MM.1S (cell line): ENCODE results near the gene SMIM17.

ENCODE experiments used
- DNase-seq: peaks from one replicate; pipeline ENCODE4 v3.0.0-alpha.2; 2015
- H2AFZ ChIP-seq: fragments of 300-600 bp; sonication (generic); 2 replicates; pipeline ENCODE4 v1.6.0; 2016; ENCODE audit warnings: antibody characterized with exemption, low read length
- H3F3A ChIP-seq: fragments of 300-600 bp; sonication (generic); 2 replicates; pipeline ENCODE4 v1.6.1; 2016; ENCODE audit warnings: mild to moderate bottlenecking, antibody characterized with exemption, low read length, moderate library complexity, mixed read lengths; ENCODE audit not compliant: insufficient read depth
- H3K27ac ChIP-seq: fragments of 300-600 bp; sonication (generic); 2 replicates; pipeline ENCODE4 v1.5.1; 2016; ENCODE audit warnings: mild to moderate bottlenecking, low read length
- H3K27me3 ChIP-seq: fragments of 300-600 bp; sonication (generic); replicated peaks from 2 replicates; pipeline ENCODE4 v1.6.0; 2016; ENCODE audit warnings: low read length; ENCODE audit not compliant: insufficient read depth
- H3K36me3 ChIP-seq: fragments of 300-600 bp; sonication (generic); replicated peaks from 2 replicates; pipeline ENCODE4 v1.6.1; 2016; ENCODE audit warnings: mild to moderate bottlenecking, low read length, mixed read lengths; ENCODE audit not compliant: insufficient read depth
- H3K4me1 ChIP-seq: fragments of 300-600 bp; sonication (generic); 2 replicates; pipeline ENCODE4 v1.6.1; 2016; ENCODE audit warnings: low read length, mixed read lengths
- H3K4me2 ChIP-seq: fragments of 300-600 bp; sonication (generic); 2 replicates; pipeline ENCODE4 v1.6.0; 2016; ENCODE audit warnings: low read depth, low read length
- H3K4me3 ChIP-seq: fragments of 300-600 bp; sonication (generic); 2 replicates; pipeline ENCODE4 v1.5.1; 2016; ENCODE audit warnings: low read length, mixed read lengths
- H3K79me2 ChIP-seq: fragments of 300-600 bp; sonication (generic); 2 replicates; pipeline ENCODE4 v1.6.1; 2016; ENCODE audit warnings: mixed run types, low read length, mixed read lengths
- H3K9ac ChIP-seq: fragments of 300-600 bp; sonication (generic); 2 replicates; pipeline ENCODE4 v1.6.1; 2016; ENCODE audit warnings: low read length, mixed read lengths
- H3K9me2 ChIP-seq: fragments of 300-600 bp; sonication (generic); replicated peaks from 2 replicates; pipeline ENCODE4 v1.6.1; 2016; ENCODE audit warnings: mild to moderate bottlenecking, low read length, mixed read lengths; ENCODE audit not compliant: insufficient read depth
- H3K9me3 ChIP-seq: fragments of 300-600 bp; sonication (generic); replicated peaks from 2 replicates; pipeline ENCODE4 v1.6.1; 2016; ENCODE audit warnings: mild to moderate bottlenecking, low read length, mixed read lengths; ENCODE audit not compliant: insufficient read depth
- H4K20me1 ChIP-seq: fragments of 300-600 bp; sonication (generic); 2 replicates; pipeline ENCODE4 v1.6.1; 2016; ENCODE audit warnings: mild to moderate bottlenecking, low read length, moderate library complexity, mixed read lengths; ENCODE audit not compliant: insufficient read depth
- CTCF ChIP-seq: fragments of 300-600 bp; sonication (generic); IDR thresholded peaks from 2 replicates; pipeline ENCODE4 v1.5.1; 2016; ENCODE audit warnings: antibody characterized with exemption, low read length, mixed read lengths
- EZH2 ChIP-seq: fragments of 300-600 bp; sonication (generic); optimal IDR thresholded peaks from 2 replicates; pipeline ENCODE3; 2017; ENCODE audit warnings: low read depth, mild to moderate bottlenecking, antibody characterized with exemption, low read length, mixed read lengths
- EZH2phosphoT487 ChIP-seq: fragments of 300-600 bp; sonication (generic); IDR thresholded peaks from 2 replicates; pipeline ENCODE4 v1.6.1; 2018; ENCODE audit warnings: antibody characterized with exemption, low read length

The SMIM17 gene

GRCh38 chr19:56595548-56595899 lies 47.4 kb upstream of the SMIM17 start:
- no peaks in the 10 kb centered on the region for H3K36me3 ChIP-seq
- TF ChIP-seq EZH2phosphoT487: no peak
- no peak for TF ChIP-seq EZH2
- no peak for TF ChIP-seq CTCF
- H3K27ac ChIP-seq: no peak overlapping the region
- peak overlapping the region; percentile 59; the same call in 1 of the 2 replicates for H3K9ac ChIP-seq
- H3K9me3 ChIP-seq: no peaks in the 10 kb centered on the region
- H3F3A ChIP-seq: no peaks in the 10 kb centered on the region
- H3K79me2 ChIP-seq: peaks cover 14% of the 10 kb centered on the region
- H2AFZ ChIP-seq: peak overlapping the region; percentile 96
- H3K4me1 ChIP-seq: peaks cover 3% of the 10 kb centered on the region; the same call in 1 of the 2 replicates
- no peaks in the 10 kb centered on the region for H3K9me2 ChIP-seq
- H3K27me3 ChIP-seq: peaks cover 19% of the 10 kb centered on the region
- no peaks in the 10 kb centered on the region for H4K20me1 ChIP-seq
- peak overlapping the region; percentile 80 for H3K4me3 ChIP-seq
- no peak for DNase-seq
- H3K4me2 ChIP-seq: peak overlapping the region; percentile 59

GRCh38 chr19:56596676-56597075 lies 46.3 kb upstream of the SMIM17 start:
- Histone ChIP-seq H3K9me2 (no peaks in the 10 kb centered on the region), H3K27ac (no peak overlapping the region), H2AFZ (no peak overlapping the region), H3F3A (no peaks in the 10 kb centered on the region), H4K20me1 (no peaks in the 10 kb centered on the region), H3K9me3 (no peaks in the 10 kb centered on the region), H3K79me2 (peaks cover 14% of the 10 kb centered on the region), H3K36me3 (no peaks in the 10 kb centered on the region; the same call in 1 of the 2 replicates), H3K4me2 (no peak overlapping the region), H3K9ac (no peak overlapping the region), H3K27me3 (peaks cover 16% of the 10 kb centered on the region), H3K4me1 (peaks cover 3% of the 10 kb centered on the region; the same call in 1 of the 2 replicates), H3K4me3 (no peak overlapping the region)
- TF ChIP-seq EZH2phosphoT487 (no peak), EZH2 (no peak), CTCF (no peak)
- no peak for DNase-seq

- no peaks in the 10 kb centered on the region; the same call in 1 of the 2 replicates for H3K36me3 ChIP-seq
- no peak overlapping the region for H3K9ac ChIP-seq
- peaks cover 3% of the 10 kb centered on the region; the same call in 1 of the 2 replicates for H3K4me1 ChIP-seq
- no peak overlapping the region for H2AFZ ChIP-seq
- H3K27ac ChIP-seq: no peak overlapping the region
- TF ChIP-seq CTCF (no peak), EZH2phosphoT487 (no peak), EZH2 (no peak)
- H3K4me2 ChIP-seq: no peak overlapping the region
- DNase-seq: no peak
- H3K9me3 ChIP-seq: no peaks in the 10 kb centered on the region
- no peaks in the 10 kb centered on the region for H3K9me2 ChIP-seq
- H4K20me1 ChIP-seq: no peaks in the 10 kb centered on the region
- no peaks in the 10 kb centered on the region for H3F3A ChIP-seq
- no peak overlapping the region for H3K4me3 ChIP-seq
- peaks cover 14% of the 10 kb centered on the region for H3K79me2 ChIP-seq
- peaks cover 7% of the 10 kb centered on the region for H3K27me3 ChIP-seq
Observed at GRCh38 chr19:56597696-56598095, 45.3 kb upstream of the SMIM17 start.
